GM13977 (cell line): Measurements from ENCODE around the gene ZNF19.

ENCODE experiments used
- DNase-seq: peaks from one replicate; pipeline ENCODE4 v3.0.0; 2012; ENCODE audit warnings: low spot score
- CTCF ChIP-seq: IDR thresholded peaks from 2 replicates; pipeline ENCODE4 v1.5.1; 2012; ENCODE audit warnings: mild to moderate bottlenecking, control low read depth; ENCODE audit not compliant: insufficient read depth; ENCODE audit errors: extremely low read depth, missing control alignments
- in situ Hi-C: fragments of 300-500 bp; cut with MboI; formaldehyde crosslinking; loops from one replicate; pipeline ENCODE4 v1.12.0; 2022; ENCODE audit warnings: low sequenced_read_pairs, low pct_unique_long_range_greater_than_20kb, mixed read lengths, inconsistent platforms; ENCODE audit not compliant: unreplicated experiment

ZNF19 gene

GRCh38 chr16:71480956-71481355 is 8.2 kb downstream of the ZNF19 start:
- no peak for DNase-seq
- no peak for TF ChIP-seq CTCF
- in situ Hi-C loops, result no loop called here

- DNase-seq, result no peak
- in situ Hi-C loops, result no loop called here
- TF ChIP-seq CTCF, result peak; percentile 37
Observed at GRCh38 chr16:71479420-71479819, 9.7 kb downstream of the ZNF19 start.

- DNase-seq, result no peak
- in situ Hi-C loops, result no loop called here
- TF ChIP-seq CTCF, result no peak
Observed at GRCh38 chr16:71476457-71477124, 12.5 kb downstream of the ZNF19 start.

- no peak for DNase-seq
- no peak for TF ChIP-seq CTCF
- in situ Hi-C loops, result no loop called here
Observed at GRCh38 chr16:71474864-71475263, 14.3 kb downstream of the ZNF19 start.

DNA sequence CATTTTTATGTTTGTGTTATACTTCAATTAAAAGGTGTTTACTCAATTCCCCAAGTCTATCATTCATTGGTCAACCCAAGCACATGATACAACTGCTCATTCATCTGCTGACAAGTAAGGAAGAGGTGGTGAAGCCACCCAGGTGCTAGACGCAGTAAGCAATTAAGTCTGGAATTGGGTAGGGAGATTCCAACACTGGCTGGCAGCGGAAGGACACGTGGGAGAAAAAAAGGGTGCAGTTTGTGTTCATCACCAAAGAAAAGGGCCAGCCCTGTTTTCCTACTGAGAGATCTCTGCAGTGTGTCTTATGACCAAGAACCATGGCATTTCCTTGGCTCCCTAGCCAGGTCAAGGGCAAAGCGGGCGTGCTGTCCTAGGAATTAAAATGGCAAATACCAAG is 15.2 kb downstream of the ZNF19 start:
- DNase-seq, result no peak
- no peak for TF ChIP-seq CTCF
- in situ Hi-C loops, result no loop called here

DNA sequence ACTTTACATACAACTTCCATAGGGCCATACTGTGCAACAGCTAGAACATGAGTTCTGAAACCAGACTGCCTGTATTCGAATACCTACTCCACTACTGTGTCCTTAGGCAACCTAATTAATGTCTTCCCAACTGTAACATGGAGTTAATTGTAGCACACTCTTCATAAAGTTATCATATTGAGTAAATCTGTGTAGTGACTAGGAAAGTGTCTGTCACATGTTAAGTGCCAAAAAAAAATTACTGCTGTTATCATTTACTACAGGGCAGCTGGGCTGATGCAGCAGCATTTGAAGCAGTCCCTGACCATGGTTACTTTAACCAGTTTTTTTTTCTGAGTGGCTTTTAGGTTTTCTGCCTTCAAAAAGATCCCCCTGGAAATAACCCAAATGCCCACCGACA is 16.2 kb downstream of the ZNF19 start:
- in situ Hi-C loops, result no loop called here
- TF ChIP-seq CTCF, result no peak
- DNase-seq, result no peak
